ENCODE measurements around the gene IYD. TPM values are rescaled to one million over a fixed set of nuclear protein-coding genes. Genes with fewer than 3 reads are reported as not detected.

Gene IYD
- total RNA-seq, 2 experiments from 2014 or later = not detected

DNA sequence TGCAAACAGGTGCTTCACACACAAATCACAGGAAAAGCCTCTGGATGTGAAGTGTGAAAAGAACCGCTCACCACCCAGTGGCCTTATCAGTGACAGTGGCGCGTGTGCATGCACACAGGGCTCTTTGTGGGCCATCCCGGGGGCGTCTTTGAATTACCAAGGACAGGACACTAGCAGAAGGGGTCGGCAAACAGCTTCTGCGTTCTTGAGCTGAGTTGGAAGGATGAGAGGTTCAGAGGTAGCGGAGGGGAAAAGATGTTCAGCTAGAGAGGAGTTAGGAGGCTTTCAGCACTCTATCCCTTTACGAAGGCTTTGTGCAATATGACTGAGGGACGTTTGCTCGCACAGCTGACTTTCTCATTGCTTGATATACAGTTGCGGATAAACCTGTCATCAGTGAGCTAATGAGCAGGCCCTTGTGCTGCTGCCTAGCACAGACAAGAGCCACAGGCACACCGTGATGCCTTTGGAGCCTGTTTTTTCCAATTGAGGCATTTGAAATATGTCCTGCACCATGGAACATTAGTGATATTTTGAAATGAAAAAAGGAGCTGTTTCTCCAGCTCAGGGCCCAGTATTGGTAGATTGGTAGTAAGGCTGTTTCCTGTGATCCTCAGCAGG is 83.1 kb downstream of the IYD start:
- no peak overlapping the region for H3K4me3 ChIP-seq (ENCODE audit: low read depth, low read length, poor library complexity, severe bottlenecking)
- H3K9me2 ChIP-seq (ENCODE audit: insufficient read depth, low read length) = no peaks in the 10 kb centered on the region
- intact Hi-C loops (cut with micrococcal nuclease; ENCODE audit: unreplicated experiment) = no loop called here
- ChIA-PET CTCF (ENCODE audit: unreplicated experiment) (no interaction called here), POLR2A (no interaction called here)
- no peak for TF ChIP-seq CTCF (conservative IDR thresholded peaks at IDR 0.05; ENCODE audit: low read length)
- TF ChIP-seq EZH2phosphoT487 (IDR thresholded peaks at IDR 0.05; ENCODE audit: borderline replicate concordance, low read depth, low read length) = no peak
- H3K9me3 ChIP-seq (ENCODE audit: low read length) = no peaks in the 10 kb centered on the region
- BruUV-seq (replicated peaks) = no TSS peak
- peaks cover 6% of the 10 kb centered on the region for H3K4me1 ChIP-seq (ENCODE audit: insufficient read depth, low read length, poor library complexity, severe bottlenecking)
- no peak overlapping the region for H3K4me2 ChIP-seq (ENCODE audit: low read length)
- H4K20me1 ChIP-seq (ENCODE audit: insufficient read depth, low read length) = no peaks in the 10 kb centered on the region
- no peaks in the 10 kb centered on the region for H3K79me2 ChIP-seq (ENCODE audit: insufficient read depth, low read depth, low read length)
- H2AFZ ChIP-seq (ENCODE audit: low read length) = no peak overlapping the region
- no peaks in the 10 kb centered on the region for H3K36me3 ChIP-seq (ENCODE audit: insufficient read depth, low read length)
- H3K27ac ChIP-seq (ENCODE audit: low read depth, low read length, poor library complexity, severe bottlenecking) = no peak overlapping the region
- no peak for DNase-seq (ENCODE audit: low spot score)

GRCh38 chr6:150452428-150453243 is 83.8 kb downstream of the IYD start:
- no TSS peak for BruUV-seq (replicated peaks)
- H3K27ac ChIP-seq (ENCODE audit: low read depth, low read length, poor library complexity, severe bottlenecking) = no peak overlapping the region
- no peak overlapping the region for H3K4me2 ChIP-seq (ENCODE audit: low read length)
- ChIA-PET POLR2A (no interaction called here), CTCF (ENCODE audit: unreplicated experiment) (no interaction called here)
- H3K9me3 ChIP-seq (ENCODE audit: low read length) = no peaks in the 10 kb centered on the region
- intact Hi-C loops (cut with micrococcal nuclease; ENCODE audit: unreplicated experiment) = no loop called here
- no peaks in the 10 kb centered on the region for H3K4me1 ChIP-seq (ENCODE audit: insufficient read depth, low read length, poor library complexity, severe bottlenecking)
- H3K4me3 ChIP-seq (ENCODE audit: low read depth, low read length, poor library complexity, severe bottlenecking) = no peak overlapping the region
- no peak for DNase-seq (ENCODE audit: low spot score)
- H3K36me3 ChIP-seq (ENCODE audit: insufficient read depth, low read length) = no peaks in the 10 kb centered on the region
- TF ChIP-seq CTCF (conservative IDR thresholded peaks at IDR 0.05; ENCODE audit: low read length) (no peak), EZH2phosphoT487 (IDR thresholded peaks at IDR 0.05; ENCODE audit: borderline replicate concordance, low read depth, low read length) (no peak)
- no peaks in the 10 kb centered on the region for H4K20me1 ChIP-seq (ENCODE audit: insufficient read depth, low read length)
- no peak overlapping the region for H2AFZ ChIP-seq (ENCODE audit: low read length)
- H3K9me2 ChIP-seq (ENCODE audit: insufficient read depth, low read length) = no peaks in the 10 kb centered on the region
- H3K79me2 ChIP-seq (ENCODE audit: insufficient read depth, low read depth, low read length) = no peaks in the 10 kb centered on the region

DNA sequence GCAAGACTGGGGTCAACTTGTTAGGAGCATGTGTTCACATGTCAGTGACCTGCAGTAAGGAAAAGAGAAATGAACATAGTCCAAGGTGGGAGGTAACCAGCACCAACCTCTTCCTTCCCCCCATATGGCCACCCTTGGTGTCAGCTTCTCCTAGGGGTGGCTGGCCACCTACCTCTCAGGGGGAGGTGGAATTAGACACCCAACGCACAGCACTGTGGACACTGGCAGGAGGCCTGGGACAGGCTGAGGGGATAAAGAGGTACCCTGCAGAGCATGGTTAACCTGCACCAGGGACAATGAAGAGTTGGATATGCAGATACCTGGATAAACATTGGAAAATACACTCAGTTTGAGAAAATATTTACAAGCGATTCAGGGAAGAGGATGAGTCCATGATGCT is 84.5 kb downstream of the IYD start:
- intact Hi-C loops (cut with micrococcal nuclease; ENCODE audit: unreplicated experiment) = no loop called here
- no peak for TF ChIP-seq CTCF (conservative IDR thresholded peaks at IDR 0.05; ENCODE audit: low read length)
- TF ChIP-seq EZH2phosphoT487 (IDR thresholded peaks at IDR 0.05; ENCODE audit: borderline replicate concordance, low read depth, low read length) = no peak
- POLR2A ChIA-PET = interaction anchor here (1.0 kb wide), 1 partner anchor 209 kb away, joined by 3 read pairs; no protein-coding TSS in a partner anchor

More for the DNA sequence above, 84.5 kb downstream of the IYD start:
- DNase-seq (ENCODE audit: low spot score) = no peak
- H3K9me2 ChIP-seq (ENCODE audit: insufficient read depth, low read length) = no peaks in the 10 kb centered on the region
- no TSS peak for BruUV-seq (replicated peaks)
- H2AFZ ChIP-seq (ENCODE audit: low read length) = no peak overlapping the region
- CTCF ChIA-PET (ENCODE audit: unreplicated experiment) = no interaction called here
- H3K4me3 ChIP-seq (ENCODE audit: low read depth, low read length, poor library complexity, severe bottlenecking) = no peak overlapping the region
- H3K9me3 ChIP-seq (ENCODE audit: low read length) = no peaks in the 10 kb centered on the region
- no peak overlapping the region for H3K4me2 ChIP-seq (ENCODE audit: low read length)
- no peaks in the 10 kb centered on the region for H3K36me3 ChIP-seq (ENCODE audit: insufficient read depth, low read length)
- no peaks in the 10 kb centered on the region for H4K20me1 ChIP-seq (ENCODE audit: insufficient read depth, low read length)
- H3K79me2 ChIP-seq (ENCODE audit: insufficient read depth, low read depth, low read length) = no peaks in the 10 kb centered on the region
- H3K27ac ChIP-seq (ENCODE audit: low read depth, low read length, poor library complexity, severe bottlenecking) = no peak overlapping the region
- no peaks in the 10 kb centered on the region for H3K4me1 ChIP-seq (ENCODE audit: insufficient read depth, low read length, poor library complexity, severe bottlenecking)

All from OCI-LY7 (cell line).